ENCODE data around the gene ODF2. TPM values are rescaled to one million over a fixed set of nuclear protein-coding genes. Genes with fewer than 3 reads are reported as not detected.
"Not testable (repeated sequence)": the region's sequence is repeated elsewhere in the genome, so short reads cannot be mapped to it uniquely, and the experiment has no call there.

ODF2 gene
- polyA plus RNA-seq, 2 of the 4 experiments (the other 2 are of a cell fraction) = 24.7 to 29.6 TPM

DNA sequence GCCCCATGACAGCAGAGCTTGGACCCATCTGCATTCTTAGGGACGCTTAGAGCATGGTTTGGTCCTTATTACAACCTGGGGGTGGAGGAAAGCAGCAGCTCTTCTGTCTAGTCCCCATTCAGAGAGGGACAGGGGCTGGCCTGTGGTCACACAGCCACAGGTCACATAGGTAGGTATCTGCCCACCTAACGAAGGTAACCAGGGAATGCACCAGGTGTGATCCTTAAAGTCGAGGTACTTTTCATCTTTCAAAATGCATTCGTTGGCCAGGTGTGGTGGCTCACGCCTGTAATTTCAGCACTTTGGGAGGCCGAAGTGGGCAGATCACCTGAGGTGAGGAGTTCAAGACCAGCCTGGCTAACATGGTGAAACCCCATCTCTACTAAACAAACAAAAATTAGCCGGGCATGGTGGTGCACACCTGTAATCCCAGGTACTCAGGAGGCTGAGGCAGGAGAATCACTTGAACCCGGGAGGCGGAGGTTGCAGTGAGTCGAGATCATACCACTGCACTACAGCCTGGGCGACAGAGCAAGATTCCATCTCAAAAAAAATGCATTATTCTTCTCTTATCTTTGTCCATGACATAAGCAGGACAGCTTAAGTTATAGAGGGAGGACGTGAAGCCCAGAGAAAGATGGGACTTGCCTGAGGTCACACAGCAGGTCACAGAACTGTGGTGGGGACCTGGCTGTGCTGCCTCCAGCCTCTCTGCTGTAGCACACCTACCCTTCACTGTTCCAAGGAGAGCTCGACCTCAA lies 33.6 kb upstream of the ODF2 start:
- ATAC-seq; POLR2A ChIA-PET; H3K9me3 ChIP-seq; H3K4me3 ChIP-seq; FAIRE-seq; DNase-seq (ENCODE audit: low read depth in 1 of 2, low spot score in 1 of 2): not testable (repeated sequence)
- H3K27ac ChIP-seq = peak overlapping the region in 1 of 2 experiments; percentile 95; a peak in 1 of 6 replicates
- 87% methylated on average over 13 of the region's 13 CpGs for WGBS (ENCODE audit: missing lambda C conversion rate)
- CTCF ChIA-PET = interaction anchor here (0.6 to 12.4 kb wide), 6 partner anchors 9 to 213 kb away, joined by 3 to 171 read pairs (median 18); no protein-coding TSS in a partner anchor
- H3K4me2 ChIP-seq = peak overlapping the region; percentile 97; the same call in 2 of the 3 replicates
- H3K4me1 ChIP-seq = peaks cover 17% of the 10 kb centered on the region; the same call in 2 of the 3 replicates
- TF ChIP-seq ZFP36 (IDR thresholded peaks at IDR 0.05; ENCODE audit: borderline replicate concordance, partially characterized antibody) = peak; percentile 26

DNA sequence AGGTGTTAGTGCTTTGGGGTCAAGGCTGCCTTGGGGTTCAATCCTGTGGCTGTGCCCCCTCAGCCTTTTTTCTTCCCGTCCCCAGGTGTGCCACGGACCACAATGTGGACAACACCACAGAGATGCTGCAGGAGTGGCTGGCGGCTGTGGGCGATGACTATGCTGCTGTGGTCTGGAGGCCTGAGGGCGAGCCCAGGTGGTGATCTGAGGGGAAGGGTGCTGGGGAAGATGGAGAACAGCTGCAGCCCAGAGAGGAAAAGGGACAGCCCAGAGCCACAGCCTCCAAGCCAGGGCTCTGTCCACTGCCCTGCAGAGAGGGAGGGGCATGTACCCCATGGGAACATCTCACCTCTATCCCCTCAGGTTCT lies 33.0 kb upstream of the ODF2 start:
- TF ChIP-seq, protein P1, sequence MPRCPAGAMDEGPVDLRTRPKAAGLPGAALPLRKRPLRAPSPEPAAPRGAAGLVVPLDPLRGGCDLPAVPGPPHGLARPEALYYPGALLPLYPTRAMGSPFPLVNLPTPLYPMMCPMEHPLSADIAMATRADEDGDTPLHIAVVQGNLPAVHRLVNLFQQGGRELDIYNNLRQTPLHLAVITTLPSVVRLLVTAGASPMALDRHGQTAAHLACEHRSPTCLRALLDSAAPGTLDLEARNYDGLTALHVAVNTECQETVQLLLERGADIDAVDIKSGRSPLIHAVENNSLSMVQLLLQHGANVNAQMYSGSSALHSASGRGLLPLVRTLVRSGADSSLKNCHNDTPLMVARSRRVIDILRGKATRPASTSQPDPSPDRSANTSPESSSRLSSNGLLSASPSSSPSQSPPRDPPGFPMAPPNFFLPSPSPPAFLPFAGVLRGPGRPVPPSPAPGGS (IDR thresholded peaks at IDR 0.05) = no peak
- TF ChIP-seq, protein P2, sequence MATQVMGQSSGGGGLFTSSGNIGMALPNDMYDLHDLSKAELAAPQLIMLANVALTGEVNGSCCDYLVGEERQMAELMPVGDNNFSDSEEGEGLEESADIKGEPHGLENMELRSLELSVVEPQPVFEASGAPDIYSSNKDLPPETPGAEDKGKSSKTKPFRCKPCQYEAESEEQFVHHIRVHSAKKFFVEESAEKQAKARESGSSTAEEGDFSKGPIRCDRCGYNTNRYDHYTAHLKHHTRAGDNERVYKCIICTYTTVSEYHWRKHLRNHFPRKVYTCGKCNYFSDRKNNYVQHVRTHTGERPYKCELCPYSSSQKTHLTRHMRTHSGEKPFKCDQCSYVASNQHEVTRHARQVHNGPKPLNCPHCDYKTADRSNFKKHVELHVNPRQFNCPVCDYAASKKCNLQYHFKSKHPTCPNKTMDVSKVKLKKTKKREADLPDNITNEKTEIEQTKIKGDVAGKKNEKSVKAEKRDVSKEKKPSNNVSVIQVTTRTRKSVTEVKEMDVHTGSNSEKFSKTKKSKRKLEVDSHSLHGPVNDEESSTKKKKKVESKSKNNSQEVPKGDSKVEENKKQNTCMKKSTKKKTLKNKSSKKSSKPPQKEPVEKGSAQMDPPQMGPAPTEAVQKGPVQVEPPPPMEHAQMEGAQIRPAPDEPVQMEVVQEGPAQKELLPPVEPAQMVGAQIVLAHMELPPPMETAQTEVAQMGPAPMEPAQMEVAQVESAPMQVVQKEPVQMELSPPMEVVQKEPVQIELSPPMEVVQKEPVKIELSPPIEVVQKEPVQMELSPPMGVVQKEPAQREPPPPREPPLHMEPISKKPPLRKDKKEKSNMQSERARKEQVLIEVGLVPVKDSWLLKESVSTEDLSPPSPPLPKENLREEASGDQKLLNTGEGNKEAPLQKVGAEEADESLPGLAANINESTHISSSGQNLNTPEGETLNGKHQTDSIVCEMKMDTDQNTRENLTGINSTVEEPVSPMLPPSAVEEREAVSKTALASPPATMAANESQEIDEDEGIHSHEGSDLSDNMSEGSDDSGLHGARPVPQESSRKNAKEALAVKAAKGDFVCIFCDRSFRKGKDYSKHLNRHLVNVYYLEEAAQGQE (IDR thresholded peaks at IDR 0.05) = no peak
- TF ChIP-seq GATA3 (IDR thresholded peaks at IDR 0.05; ENCODE audit: borderline replicate concordance) (no peak), ZFP36 (IDR thresholded peaks at IDR 0.05; ENCODE audit: borderline replicate concordance, partially characterized antibody) (no peak), FOSB (CRISPR knock-in tag; IDR thresholded peaks at IDR 0.05) (no peak), RFX5 (IDR thresholded peaks at IDR 0.05) (no peak), ESRRA (IDR thresholded peaks at IDR 0.05; ENCODE audit: borderline replicate concordance, low read length) (no peak), TP53 (CRISPR knock-in tag; IDR thresholded peaks at IDR 0.05) (no peak), MYC (IDR thresholded peaks at IDR 0.05; ENCODE audit: borderline replicate concordance, low read length) (no peak), HOXA7 (CRISPR knock-in tag; IDR thresholded peaks at IDR 0.05) (no peak), FOXS1 (CRISPR knock-in tag; IDR thresholded peaks at IDR 0.05) (no peak), RNF2 (IDR thresholded peaks at IDR 0.05; ENCODE audit: borderline replicate concordance, low read depth) (no peak), SMC3 (IDR thresholded peaks at IDR 0.05) (no peak)
- TF ChIP-seq, protein P3, sequence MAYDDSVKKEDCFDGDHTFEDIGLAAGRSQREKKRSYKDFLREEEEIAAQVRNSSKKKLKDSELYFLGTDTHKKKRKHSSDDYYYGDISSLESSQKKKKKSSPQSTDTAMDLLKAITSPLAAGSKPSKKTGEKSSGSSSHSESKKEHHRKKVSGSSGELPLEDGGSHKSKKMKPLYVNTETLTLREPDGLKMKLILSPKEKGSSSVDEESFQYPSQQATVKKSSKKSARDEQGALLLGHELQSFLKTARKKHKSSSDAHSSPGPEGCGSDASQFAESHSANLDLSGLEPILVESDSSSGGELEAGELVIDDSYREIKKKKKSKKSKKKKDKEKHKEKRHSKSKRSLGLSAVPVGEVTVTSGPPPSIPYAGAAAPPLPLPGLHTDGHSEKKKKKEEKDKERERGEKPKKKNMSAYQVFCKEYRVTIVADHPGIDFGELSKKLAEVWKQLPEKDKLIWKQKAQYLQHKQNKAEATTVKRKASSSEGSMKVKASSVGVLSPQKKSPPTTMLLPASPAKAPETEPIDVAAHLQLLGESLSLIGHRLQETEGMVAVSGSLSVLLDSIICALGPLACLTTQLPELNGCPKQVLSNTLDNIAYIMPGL (CRISPR knock-in tag; IDR thresholded peaks at IDR 0.05; ENCODE audit: borderline replicate concordance) = no peak
- TF ChIP-seq, protein P4, sequence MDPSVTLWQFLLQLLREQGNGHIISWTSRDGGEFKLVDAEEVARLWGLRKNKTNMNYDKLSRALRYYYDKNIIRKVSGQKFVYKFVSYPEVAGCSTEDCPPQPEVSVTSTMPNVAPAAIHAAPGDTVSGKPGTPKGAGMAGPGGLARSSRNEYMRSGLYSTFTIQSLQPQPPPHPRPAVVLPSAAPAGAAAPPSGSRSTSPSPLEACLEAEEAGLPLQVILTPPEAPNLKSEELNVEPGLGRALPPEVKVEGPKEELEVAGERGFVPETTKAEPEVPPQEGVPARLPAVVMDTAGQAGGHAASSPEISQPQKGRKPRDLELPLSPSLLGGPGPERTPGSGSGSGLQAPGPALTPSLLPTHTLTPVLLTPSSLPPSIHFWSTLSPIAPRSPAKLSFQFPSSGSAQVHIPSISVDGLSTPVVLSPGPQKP (IDR thresholded peaks at IDR 0.05; ENCODE audit: low read depth, low read length) = no peak
- peaks cover 17% of the 10 kb centered on the region; the same call in 2 of the 3 replicates for H3K4me1 ChIP-seq
- POLR2A ChIA-PET = interaction anchor here (0.7 kb wide), 1 partner anchor 129 kb away, joined by 4 read pairs; the partner anchor contains the start of gene SPTAN1
- H3K27ac ChIP-seq = no peak overlapping the region
- FAIRE-seq = no peak
- H3K4me2 ChIP-seq = no peak overlapping the region
- no peak for DNase-seq (ENCODE audit: low read depth in 1 of 2, low spot score in 1 of 2)
- CTCF ChIA-PET = interaction anchor here (1.3 to 12.4 kb wide), 4 partner anchors 9 to 60 kb away, joined by 4 to 171 read pairs (median 27); no protein-coding TSS in a partner anchor
- WGBS (ENCODE audit: missing lambda C conversion rate) = 95% methylated on average over 5 of the region's 5 CpGs
- no peak for ATAC-seq
- H3K4me3 ChIP-seq = no peak overlapping the region
- no peaks in the 10 kb centered on the region for H3K9me3 ChIP-seq

DNA sequence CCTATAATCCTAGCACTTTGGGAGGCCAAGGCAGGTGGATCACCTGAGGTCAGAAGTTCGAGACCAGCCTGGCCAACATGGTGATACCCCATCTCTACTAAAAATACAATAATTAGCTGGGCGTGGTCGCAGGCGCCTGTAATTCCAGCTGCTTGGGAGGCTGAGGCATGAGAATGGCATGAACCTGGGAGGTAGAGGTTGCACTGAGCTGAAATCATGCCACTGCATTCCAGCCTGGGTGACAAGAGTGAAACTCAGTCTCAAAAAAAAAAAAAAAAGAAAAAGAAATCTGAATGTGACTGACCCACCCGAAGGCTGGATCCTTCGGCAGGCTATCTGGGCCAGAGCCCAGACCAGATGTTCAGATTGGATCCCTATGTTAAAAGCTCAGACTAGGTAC lies 32.5 kb upstream of the ODF2 start:
- H3K27ac ChIP-seq; H3K9me3 ChIP-seq; FAIRE-seq; H3K4me2 ChIP-seq; H3K4me3 ChIP-seq; DNase-seq (ENCODE audit: low read depth in 1 of 2, low spot score in 1 of 2); ATAC-seq: not testable (repeated sequence)
- ChIA-PET CTCF (interaction anchor here (1.3 to 12.4 kb wide), 4 partner anchors 10 to 60 kb away, joined by 4 to 171 read pairs (median 27); no protein-coding TSS in a partner anchor), POLR2A (interaction anchor here (0.7 kb wide), 1 partner anchor 129 kb away, joined by 4 read pairs; the partner anchor contains the start of gene SPTAN1)
- peaks cover 17% of the 10 kb centered on the region; the same call in 2 of the 3 replicates for H3K4me1 ChIP-seq
- 83% methylated on average over 6 of the region's 6 CpGs for WGBS (ENCODE audit: missing lambda C conversion rate)
